SH-SY5Y (cell line): Measurements from ENCODE around the gene SLC25A31.

Experiments used
- GATA2 ChIP-seq: IDR thresholded peaks from 2 replicates; pipeline ENCODE4 v1.6.1; 2011; ENCODE audit warnings: mild to moderate bottlenecking, low read depth, low read length
- GATA3 ChIP-seq: IDR thresholded peaks from 2 replicates; pipeline ENCODE4 v1.6.1; 2011; ENCODE audit warnings: low read depth, mild to moderate bottlenecking, low read length, moderate library complexity

GRCh38 chr4:127687580-127687979 lies 42.6 kb upstream of the SLC25A31 start:
- no peak for TF ChIP-seq GATA2
- no peak for TF ChIP-seq GATA3
